ENCODE results near the gene CRAMP1.

- TF ChIP-seq POLR2A (IDR thresholded peaks at IDR 0.05; ENCODE audit: low read depth, low read length) (no peak), CTCF (IDR thresholded peaks at IDR 0.05; ENCODE audit: extremely low read depth in 1 of 2, insufficient read depth in 1 of 2, low read depth in 1 of 2, low read length in 2 of 2) (no peak), POLR2AphosphoS5 (IDR thresholded peaks at IDR 0.05; ENCODE audit: insufficient read depth, low read depth, low read length) (no peak), JUN (IDR thresholded peaks at IDR 0.05; ENCODE audit: borderline replicate concordance, insufficient read depth, insufficient read length, low read depth) (no peak), MYC (IDR thresholded peaks at IDR 0.05; ENCODE audit: low read depth, low read length) (no peak), EZH2 (IDR thresholded peaks at IDR 0.05; ENCODE audit: borderline replicate concordance, low read depth, low read length, severe bottlenecking) (no peak), FOS (IDR thresholded peaks at IDR 0.05; ENCODE audit: borderline replicate concordance, insufficient read depth, low read length) (no peak)
- TF ChIP-seq, protein P1, sequence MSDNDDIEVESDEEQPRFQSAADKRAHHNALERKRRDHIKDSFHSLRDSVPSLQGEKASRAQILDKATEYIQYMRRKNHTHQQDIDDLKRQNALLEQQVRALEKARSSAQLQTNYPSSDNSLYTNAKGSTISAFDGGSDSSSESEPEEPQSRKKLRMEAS (IDR thresholded peaks at IDR 0.05; ENCODE audit: insufficient read depth, insufficient read length): no peak
Observed at GRCh38 chr16:1713331-1713730, 101.2 kb downstream of the CRAMP1 start.
